MM.1S (cell line): ENCODE measurements around the gene GUCA2A.

Experiments
- DNase-seq: peaks from one replicate; pipeline ENCODE4 v3.0.0-alpha.2; 2015
- H2AFZ ChIP-seq: fragments of 300-600 bp; sonication (generic); 2 replicates; pipeline ENCODE4 v1.6.0; 2016; ENCODE audit warnings: antibody characterized with exemption, low read length
- H3F3A ChIP-seq: fragments of 300-600 bp; sonication (generic); 2 replicates; pipeline ENCODE4 v1.6.1; 2016; ENCODE audit warnings: mild to moderate bottlenecking, antibody characterized with exemption, low read length, moderate library complexity, mixed read lengths; ENCODE audit not compliant: insufficient read depth
- H3K27ac ChIP-seq: fragments of 300-600 bp; sonication (generic); 2 replicates; pipeline ENCODE4 v1.5.1; 2016; ENCODE audit warnings: mild to moderate bottlenecking, low read length
- H3K27me3 ChIP-seq: fragments of 300-600 bp; sonication (generic); replicated peaks from 2 replicates; pipeline ENCODE4 v1.6.0; 2016; ENCODE audit warnings: low read length; ENCODE audit not compliant: insufficient read depth
- H3K36me3 ChIP-seq: fragments of 300-600 bp; sonication (generic); replicated peaks from 2 replicates; pipeline ENCODE4 v1.6.1; 2016; ENCODE audit warnings: mild to moderate bottlenecking, low read length, mixed read lengths; ENCODE audit not compliant: insufficient read depth
- H3K4me1 ChIP-seq: fragments of 300-600 bp; sonication (generic); 2 replicates; pipeline ENCODE4 v1.6.1; 2016; ENCODE audit warnings: low read length, mixed read lengths
- H3K4me2 ChIP-seq: fragments of 300-600 bp; sonication (generic); 2 replicates; pipeline ENCODE4 v1.6.0; 2016; ENCODE audit warnings: low read depth, low read length
- H3K4me3 ChIP-seq: fragments of 300-600 bp; sonication (generic); 2 replicates; pipeline ENCODE4 v1.5.1; 2016; ENCODE audit warnings: low read length, mixed read lengths
- H3K79me2 ChIP-seq: fragments of 300-600 bp; sonication (generic); 2 replicates; pipeline ENCODE4 v1.6.1; 2016; ENCODE audit warnings: mixed run types, low read length, mixed read lengths
- H3K9ac ChIP-seq: fragments of 300-600 bp; sonication (generic); 2 replicates; pipeline ENCODE4 v1.6.1; 2016; ENCODE audit warnings: low read length, mixed read lengths
- H3K9me2 ChIP-seq: fragments of 300-600 bp; sonication (generic); replicated peaks from 2 replicates; pipeline ENCODE4 v1.6.1; 2016; ENCODE audit warnings: mild to moderate bottlenecking, low read length, mixed read lengths; ENCODE audit not compliant: insufficient read depth
- H3K9me3 ChIP-seq: fragments of 300-600 bp; sonication (generic); replicated peaks from 2 replicates; pipeline ENCODE4 v1.6.1; 2016; ENCODE audit warnings: mild to moderate bottlenecking, low read length, mixed read lengths; ENCODE audit not compliant: insufficient read depth
- H4K20me1 ChIP-seq: fragments of 300-600 bp; sonication (generic); 2 replicates; pipeline ENCODE4 v1.6.1; 2016; ENCODE audit warnings: mild to moderate bottlenecking, low read length, moderate library complexity, mixed read lengths; ENCODE audit not compliant: insufficient read depth
- CTCF ChIP-seq: fragments of 300-600 bp; sonication (generic); IDR thresholded peaks from 2 replicates; pipeline ENCODE4 v1.5.1; 2016; ENCODE audit warnings: antibody characterized with exemption, low read length, mixed read lengths
- EZH2 ChIP-seq: fragments of 300-600 bp; sonication (generic); optimal IDR thresholded peaks from 2 replicates; pipeline ENCODE3; 2017; ENCODE audit warnings: low read depth, mild to moderate bottlenecking, antibody characterized with exemption, low read length, mixed read lengths
- EZH2phosphoT487 ChIP-seq: fragments of 300-600 bp; sonication (generic); IDR thresholded peaks from 2 replicates; pipeline ENCODE4 v1.6.1; 2018; ENCODE audit warnings: antibody characterized with exemption, low read length

GUCA2A gene

GRCh38 chr1:42143896-42144710 lies 20.4 kb downstream of the GUCA2A start:
- DNase-seq = no peak
- no peak overlapping the region for H3K27ac ChIP-seq
- H3K9me3 ChIP-seq = no peaks in the 10 kb centered on the region
- TF ChIP-seq CTCF (no peak), EZH2phosphoT487 (no peak), EZH2 (no peak)
- no peaks in the 10 kb centered on the region for H3K9me2 ChIP-seq
- H3K79me2 ChIP-seq = no peaks in the 10 kb centered on the region
- H3K36me3 ChIP-seq = no peaks in the 10 kb centered on the region
- H3K4me3 ChIP-seq = no peak overlapping the region
- no peak overlapping the region for H3K4me2 ChIP-seq
- H3F3A ChIP-seq = no peaks in the 10 kb centered on the region
- H3K27me3 ChIP-seq = no peaks in the 10 kb centered on the region
- no peaks in the 10 kb centered on the region for H4K20me1 ChIP-seq
- H3K4me1 ChIP-seq = peaks cover 8% of the 10 kb centered on the region; the same call in 1 of the 2 replicates
- H2AFZ ChIP-seq = peak overlapping the region; percentile 61; the same call in 1 of the 2 replicates
- H3K9ac ChIP-seq = no peak overlapping the region

- Histone ChIP-seq H3K4me2 (peak overlapping the region; percentile 20), H3K27ac (no peak overlapping the region)
Observed at GRCh38 chr1:42142894-42143675, 21.5 kb downstream of the GUCA2A start.

GRCh38 chr1:42141978-42142377 lies 22.6 kb downstream of the GUCA2A start:
- Histone ChIP-seq H3K27ac (no peak overlapping the region), H3F3A (no peaks in the 10 kb centered on the region), H3K4me1 (peaks cover 8% of the 10 kb centered on the region; the same call in 1 of the 2 replicates), H3K79me2 (no peaks in the 10 kb centered on the region), H3K4me2 (no peak overlapping the region), H2AFZ (no peak overlapping the region), H3K9me3 (no peaks in the 10 kb centered on the region), H3K36me3 (no peaks in the 10 kb centered on the region), H3K9me2 (no peaks in the 10 kb centered on the region), H3K9ac (no peak overlapping the region), H3K27me3 (no peaks in the 10 kb centered on the region), H3K4me3 (no peak overlapping the region), H4K20me1 (no peaks in the 10 kb centered on the region)
- no peak for DNase-seq
- no peak for TF ChIP-seq CTCF
- no peak for TF ChIP-seq EZH2phosphoT487
- no peak for TF ChIP-seq EZH2

More at GRCh38 chr1:42142894-42143675, 21.5 kb downstream of the GUCA2A start:
- Histone ChIP-seq H4K20me1 (no peaks in the 10 kb centered on the region), H3K9me3 (no peaks in the 10 kb centered on the region), H3K79me2 (no peaks in the 10 kb centered on the region), H2AFZ (peak overlapping the region; percentile 61), H3K9ac (no peak overlapping the region), H3K4me1 (peaks cover 8% of the 10 kb centered on the region; the same call in 1 of the 2 replicates), H3K9me2 (no peaks in the 10 kb centered on the region), H3F3A (no peaks in the 10 kb centered on the region), H3K27me3 (no peaks in the 10 kb centered on the region), H3K4me3 (no peak overlapping the region), H3K36me3 (no peaks in the 10 kb centered on the region)
- DNase-seq = peak; percentile 49
- TF ChIP-seq CTCF (no peak), EZH2 (no peak), EZH2phosphoT487 (no peak)
